Glomerular visceral epithelial cell (primary cell): Measurements from ENCODE around the gene TTC7B.
A peak's percentile ranks its signal among the peaks of the same experiment; 100 is the strongest.

ENCODE experiments used
- DNase-seq: peaks from one replicate; pipeline ENCODE4 v3.0.0-alpha.2; 2016; ENCODE audit errors: extremely low spot score

The TTC7B gene

GRCh38 chr14:90619911-90620310 lies 196.3 kb downstream of the TTC7B start:
- no peak for DNase-seq

GRCh38 chr14:90617961-90618360 lies 198.3 kb downstream of the TTC7B start:
- no peak for DNase-seq

GRCh38 chr14:90616881-90617280 lies 199.3 kb downstream of the TTC7B start:
- no peak for DNase-seq

GRCh38 chr14:90616313-90616712 lies 199.9 kb downstream of the TTC7B start:
- no peak for DNase-seq

GRCh38 chr14:90615517-90616060 lies 200.6 kb downstream of the TTC7B start:
- no peak for DNase-seq

- DNase-seq: no peak
Observed at GRCh38 chr14:90614696-90615516, 201.3 kb downstream of the TTC7B start.

- DNase-seq: no peak
Observed at GRCh38 chr14:90613997-90614396, 202.2 kb downstream of the TTC7B start.

GRCh38 chr14:90613453-90613852 lies 202.8 kb downstream of the TTC7B start:
- no peak for DNase-seq

- no peak for DNase-seq
Observed at GRCh38 chr14:90612801-90613200, 203.4 kb downstream of the TTC7B start.

- DNase-seq: no peak
Observed at GRCh38 chr14:90611936-90612335, 204.3 kb downstream of the TTC7B start.

- no peak for DNase-seq
Observed at GRCh38 chr14:90611501-90611900, 204.7 kb downstream of the TTC7B start.

- no peak for DNase-seq
Observed at GRCh38 chr14:90610346-90611040, 205.7 kb downstream of the TTC7B start.

- no peak for DNase-seq
Observed at GRCh38 chr14:90609376-90609775, 206.9 kb downstream of the TTC7B start.

GRCh38 chr14:90608929-90609341 lies 207.3 kb downstream of the TTC7B start:
- no peak for DNase-seq

GRCh38 chr14:90608281-90608680 lies 207.9 kb downstream of the TTC7B start:
- DNase-seq: no peak

GRCh38 chr14:90607141-90607540 lies 209.1 kb downstream of the TTC7B start:
- no peak for DNase-seq

GRCh38 chr14:90606434-90606833 lies 209.8 kb downstream of the TTC7B start:
- no peak for DNase-seq

GRCh38 chr14:90605430-90605829 lies 210.8 kb downstream of the TTC7B start:
- no peak for DNase-seq

- no peak for DNase-seq
Observed at GRCh38 chr14:90604356-90604755, 211.9 kb downstream of the TTC7B start.

- peak; percentile 9 for DNase-seq
Observed at GRCh38 chr14:90603841-90604240, 212.4 kb downstream of the TTC7B start.

GRCh38 chr14:90603336-90603735 lies 212.9 kb downstream of the TTC7B start:
- DNase-seq: no peak

GRCh38 chr14:90602088-90602687 lies 214.0 kb downstream of the TTC7B start:
- no peak for DNase-seq

- no peak for DNase-seq
Observed at GRCh38 chr14:90601563-90601962, 214.7 kb downstream of the TTC7B start.
